Breast epithelium (tissue), 3 donors: ENCODE data around the gene CCDC157.

ENCODE experiments used
- CTCF ChIP-seq, 3 donors: fragments of 450-650 bp; IDR thresholded peaks; one replicate each; pipeline ENCODE4 v1.5.1; 2016 to 2017; ENCODE audit warnings: antibody characterized with exemption in 3 of 3, mild to moderate bottlenecking in 3 of 3, moderate library complexity in 3 of 3
- POLR2A ChIP-seq: fragments of 450-650 bp; IDR thresholded peaks from one replicate; pipeline ENCODE4 v1.6.1; 2016; ENCODE audit warnings: antibody characterized with exemption, mild to moderate bottlenecking, moderate library complexity
- POLR2AphosphoS5 ChIP-seq, 3 donors: sonication (generic); formaldehyde crosslinking; IDR thresholded peaks; one replicate each; pipeline ENCODE4 v1.6.1; 2017; ENCODE audit warnings: antibody characterized with exemption in 3 of 3

GRCh38 chr22:30328466-30329049 lies 28.2 kb upstream of the CCDC157 start:
- TF ChIP-seq POLR2A (no peak), CTCF (IDR thresholded peaks at IDR 0.05) (no peak), POLR2AphosphoS5 (IDR thresholded peaks at IDR 0.05) (no peak)
